NOMO-1 (cell line): ENCODE data around the gene CGNL1.

ENCODE experiments used
- DNase-seq, 2 experiments: peaks; one replicate each; lab custom pipeline; 2025; ENCODE audit not compliant: unreplicated experiment in 2 of 2; lab: John Stamatoyannopoulos, UW

The CGNL1 gene

DNA sequence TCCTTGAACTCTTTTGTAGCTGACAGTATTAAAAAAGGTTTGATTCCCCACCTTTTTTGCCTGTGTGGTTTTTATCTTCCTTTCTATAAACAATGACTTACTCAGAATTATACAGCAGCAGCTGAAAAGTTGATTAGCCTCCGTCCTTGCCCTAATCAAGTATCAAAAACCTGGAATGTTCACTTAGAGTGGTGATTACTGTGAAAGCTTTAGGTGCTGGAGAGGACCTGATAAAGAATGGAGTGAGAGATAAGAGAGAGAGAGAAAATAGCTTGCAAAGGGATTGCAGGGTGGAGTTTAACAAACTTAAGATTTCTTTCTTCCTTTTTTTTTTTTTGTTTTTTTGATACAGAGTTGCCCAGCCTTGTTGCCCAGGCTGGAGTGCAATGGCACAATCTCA lies 6.7 kb downstream of the CGNL1 start:
- no peak for DNase-seq

DNA sequence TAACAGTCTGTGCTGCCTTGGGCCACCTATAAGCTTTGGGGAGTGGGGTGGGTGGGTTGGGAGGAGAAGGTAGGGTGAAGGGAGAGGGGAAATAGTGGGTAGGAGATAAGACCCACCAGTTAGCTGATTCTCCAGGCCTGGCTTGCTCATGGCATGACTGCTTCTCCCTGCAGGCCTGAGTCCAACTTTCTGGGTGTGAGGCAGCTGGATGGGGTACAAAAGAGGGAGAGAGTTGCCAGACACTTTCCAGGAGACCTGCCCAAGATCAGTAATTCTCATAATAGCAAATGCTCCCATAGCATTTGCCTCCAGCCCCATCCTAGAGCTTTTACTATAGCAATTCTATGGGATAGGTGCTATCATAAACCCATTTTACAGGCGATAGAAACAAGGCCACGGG lies 7.7 kb downstream of the CGNL1 start:
- no peak for DNase-seq

DNA sequence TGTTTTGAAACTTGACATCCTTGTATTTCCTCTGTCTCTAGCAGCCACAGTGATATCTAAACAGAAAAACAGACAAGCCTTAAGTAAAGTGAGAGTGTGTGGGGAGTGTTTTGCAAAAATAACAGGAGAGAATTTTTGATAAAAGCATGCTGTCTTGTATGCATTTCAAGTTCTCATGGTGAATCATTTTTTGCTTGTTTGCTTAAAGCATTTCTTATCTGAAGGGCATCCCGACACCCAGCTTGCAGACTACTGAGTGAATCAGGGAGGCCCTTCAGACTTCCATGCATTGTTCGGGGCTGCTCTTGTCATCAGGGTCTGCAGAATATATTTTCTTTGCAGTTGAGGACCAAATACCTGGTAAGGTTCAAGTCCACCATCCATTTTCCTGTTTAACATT lies 8.5 kb downstream of the CGNL1 start:
- DNase-seq = no peak

DNA sequence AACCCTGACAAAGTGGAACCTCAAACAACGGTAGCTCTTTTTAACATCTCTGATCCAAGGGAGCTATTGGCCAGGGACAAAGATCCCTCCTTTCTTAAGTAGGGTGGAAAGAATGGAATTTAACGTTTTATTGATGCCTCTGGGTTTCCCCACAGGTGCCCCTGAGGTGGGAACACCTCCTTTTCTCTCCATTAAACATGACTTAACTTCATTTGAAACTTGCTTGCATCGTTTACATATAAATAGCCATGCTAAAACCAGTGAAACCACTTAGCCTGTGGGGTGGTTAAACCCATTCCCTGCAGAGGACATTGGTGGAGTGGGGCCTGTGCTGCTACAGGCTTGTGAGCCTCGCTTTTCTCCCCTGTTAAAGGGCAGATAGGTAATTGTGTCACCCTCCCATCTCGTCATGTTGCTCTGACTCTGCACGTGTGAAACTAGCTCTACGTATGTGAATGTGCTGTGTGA lies 9.7 kb downstream of the CGNL1 start:
- DNase-seq = no peak

DNA sequence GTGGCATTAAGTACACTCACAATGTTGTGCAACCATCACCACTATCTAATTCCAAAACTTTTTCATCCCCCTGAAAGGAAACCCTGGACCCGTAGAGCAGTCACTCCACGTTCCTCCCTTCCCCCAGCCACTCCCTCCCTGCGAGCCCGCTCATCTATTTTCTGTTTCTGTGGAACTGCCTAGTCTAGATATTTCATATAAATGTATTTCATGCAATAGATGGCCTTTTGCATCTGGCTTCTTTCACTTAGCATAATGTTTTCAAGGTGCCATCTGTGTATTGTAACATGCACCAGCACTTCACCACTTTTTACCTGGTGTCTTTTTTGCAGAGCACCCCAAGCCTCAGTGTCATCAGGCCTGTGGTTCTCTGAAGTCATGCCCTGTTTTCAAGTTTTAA lies 10.7 kb downstream of the CGNL1 start:
- DNase-seq = no peak

DNA sequence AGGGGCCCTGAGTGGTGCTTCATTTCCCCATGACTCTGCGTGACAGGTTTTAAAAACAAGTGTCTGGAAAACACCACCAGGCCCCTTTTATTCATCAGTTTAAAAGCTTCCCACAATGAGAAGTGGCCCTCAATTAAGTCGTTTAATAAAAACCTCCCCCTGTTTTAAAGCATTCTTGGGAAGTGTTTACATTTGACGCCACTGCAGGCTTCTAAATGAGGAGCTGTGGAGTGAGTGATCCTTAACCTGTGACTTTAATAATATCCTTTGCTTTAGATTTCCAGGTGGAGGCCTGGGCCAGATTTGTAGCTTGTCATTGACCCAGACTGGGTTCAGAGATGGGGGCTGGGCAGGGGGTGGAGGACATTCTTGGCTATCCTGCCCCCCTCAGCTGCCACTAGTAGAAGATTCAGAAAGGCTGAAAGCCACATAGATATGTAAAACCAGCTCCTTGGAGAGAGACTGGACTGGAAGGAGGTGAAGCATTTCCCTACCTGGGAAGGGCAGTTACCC lies 11.3 kb downstream of the CGNL1 start:
- DNase-seq = no peak

DNA sequence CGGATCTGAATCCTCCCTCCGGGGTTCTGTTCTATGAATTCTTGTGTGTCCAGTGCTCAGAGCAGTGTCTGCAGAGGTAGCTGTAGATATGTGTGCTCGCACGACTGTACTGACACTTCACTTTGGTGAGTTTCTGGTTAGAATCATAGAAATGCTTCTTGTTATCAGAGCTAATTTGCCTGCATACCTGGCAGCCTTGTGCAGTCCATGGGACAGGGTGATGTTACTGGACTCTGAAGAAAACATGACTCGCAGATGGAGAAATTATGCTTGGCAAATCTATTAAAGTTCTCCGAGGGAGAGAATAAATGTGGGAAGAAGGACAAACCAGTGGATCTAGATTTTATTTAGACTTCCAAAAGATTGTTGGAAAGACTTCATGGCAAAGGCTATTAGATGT lies 12.2 kb downstream of the CGNL1 start:
- no peak for DNase-seq

DNA sequence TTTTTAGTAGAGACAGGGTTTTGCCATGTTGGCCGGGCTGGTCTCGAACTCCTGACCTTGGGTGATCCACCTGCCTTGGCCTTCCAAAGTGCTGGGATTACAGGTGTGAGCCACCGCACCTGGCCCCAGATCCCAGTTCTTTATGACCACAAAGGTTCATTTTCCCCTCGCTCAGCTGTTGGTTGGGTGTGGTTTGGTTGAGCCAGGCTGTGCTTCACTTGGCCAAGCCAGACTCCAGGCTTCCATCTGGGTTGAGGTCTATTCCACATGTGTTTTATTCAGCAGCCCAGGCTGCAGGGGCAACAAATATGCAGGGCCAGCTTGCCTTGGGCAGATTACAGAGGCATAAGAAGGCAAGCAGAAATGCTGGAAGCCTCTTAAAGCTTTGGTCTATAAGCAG lies 13.7 kb downstream of the CGNL1 start:
- no peak for DNase-seq

DNA sequence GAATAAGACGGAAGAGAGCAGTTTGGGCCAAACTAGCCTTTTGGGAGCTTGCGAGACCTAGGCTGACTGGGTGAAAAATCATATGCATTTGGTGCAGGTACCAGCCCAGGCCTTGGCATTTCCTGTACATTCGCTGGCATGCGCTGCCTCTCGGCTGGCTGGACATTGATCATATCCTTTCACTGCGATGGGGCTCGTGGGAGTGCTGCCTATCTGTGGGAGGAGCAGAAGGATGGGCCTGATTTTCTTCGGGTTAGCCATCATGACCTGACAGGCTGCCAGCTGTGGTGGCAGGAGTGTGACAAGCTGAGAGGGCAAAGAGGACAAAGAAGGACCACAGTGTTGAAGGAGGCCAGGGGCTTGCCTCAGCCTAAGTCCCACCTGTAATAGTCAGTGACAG lies 14.3 kb downstream of the CGNL1 start:
- no peak for DNase-seq

DNA sequence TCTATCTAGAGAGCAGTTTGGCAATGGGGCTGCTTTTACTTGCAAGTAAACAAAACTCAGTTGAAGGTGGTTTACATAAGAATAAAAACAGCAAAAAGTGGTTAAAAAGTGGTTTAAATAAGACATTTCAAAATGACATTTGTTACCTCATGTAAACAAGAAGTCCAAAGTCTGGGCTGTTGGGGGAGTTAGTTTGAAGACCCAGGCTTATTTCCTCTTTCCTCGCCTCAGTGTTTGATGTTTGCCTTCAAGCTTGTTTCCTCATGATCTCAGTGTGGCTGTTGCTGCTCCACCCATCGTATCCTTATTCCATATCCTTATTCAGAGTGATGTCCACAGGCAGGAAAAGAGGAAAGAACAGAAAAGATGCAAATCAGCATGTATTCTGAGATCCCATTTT lies 15.2 kb downstream of the CGNL1 start:
- DNase-seq = no peak

DNA sequence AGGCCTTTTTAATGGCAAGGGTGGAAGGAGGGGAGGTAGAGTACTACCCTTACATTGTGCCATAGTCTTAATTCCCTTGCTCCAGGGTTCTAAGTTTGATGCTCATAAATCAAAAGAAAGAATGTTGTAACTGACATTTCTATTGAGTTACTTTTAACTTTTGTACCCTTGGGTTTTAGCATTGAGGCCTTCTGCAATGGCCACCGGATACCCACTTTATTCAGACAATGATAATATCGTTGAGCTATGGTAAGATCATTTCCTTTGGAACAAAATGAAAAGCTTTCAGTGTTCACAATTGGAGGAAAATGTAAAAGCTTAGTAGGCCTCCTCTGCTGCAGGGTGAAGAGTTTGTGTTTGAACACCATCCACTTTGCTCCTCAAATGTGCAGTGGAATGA lies 16.8 kb downstream of the CGNL1 start:
- DNase-seq = no peak

DNA sequence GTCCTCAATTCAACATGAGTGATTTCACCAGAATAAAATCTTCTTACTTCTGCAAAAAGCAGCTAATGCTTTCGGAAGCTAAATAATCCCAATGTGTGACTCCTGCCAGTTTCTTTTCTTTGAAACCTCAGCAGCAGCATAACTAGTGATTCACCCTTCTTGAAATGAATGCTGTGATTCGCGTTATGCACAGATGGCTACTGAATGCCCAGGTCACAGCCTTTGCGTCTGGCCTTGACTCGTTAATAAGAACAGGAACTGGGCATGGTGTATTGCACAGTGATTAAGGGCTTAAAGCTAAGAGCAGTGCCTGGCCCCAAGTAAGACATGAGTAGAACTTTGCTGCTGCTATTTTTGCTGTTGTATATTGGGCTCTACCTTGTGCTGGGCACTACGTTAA lies 19.0 kb downstream of the CGNL1 start:
- DNase-seq = peak in 1 of 2 experiments; percentile 38

DNA sequence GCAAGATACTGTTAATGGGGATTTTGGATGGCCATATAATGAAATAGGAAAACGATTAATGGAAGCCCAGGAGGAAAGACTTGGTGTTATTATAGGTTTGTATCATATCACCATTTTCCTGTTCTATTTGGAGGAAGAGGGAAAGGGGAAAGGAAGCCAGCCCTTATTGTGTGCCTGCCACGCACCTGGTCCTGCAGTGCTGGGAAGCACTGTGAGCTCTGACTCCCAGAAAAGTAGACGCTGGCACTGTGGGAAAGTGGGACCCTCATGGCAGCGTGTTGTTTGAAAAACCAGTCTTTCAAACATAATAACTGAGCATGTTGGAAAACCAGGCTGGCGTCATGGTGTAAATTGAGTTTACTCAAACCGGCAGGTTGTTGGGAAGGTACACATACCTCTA lies 22.0 kb downstream of the CGNL1 start:
- DNase-seq = no peak

DNA sequence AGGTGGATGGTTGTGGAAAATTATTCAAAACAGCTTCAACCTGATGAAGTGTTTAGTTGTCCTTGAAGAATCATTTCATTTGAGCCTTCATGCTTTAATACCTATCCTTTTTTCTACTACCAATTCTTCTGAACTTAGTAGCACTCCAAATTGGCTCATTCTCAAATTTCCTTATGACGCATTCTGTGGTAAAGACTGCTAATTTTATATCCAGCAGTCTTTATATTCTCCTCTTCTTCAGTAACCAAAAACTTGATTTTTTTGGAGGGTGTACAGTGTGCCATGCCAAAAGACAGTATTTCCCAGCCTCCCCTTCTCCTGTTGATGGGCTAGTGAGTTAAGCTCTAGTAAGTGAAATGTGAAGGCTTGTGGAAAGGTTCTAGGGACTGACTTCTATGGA lies 25.2 kb downstream of the CGNL1 start:
- DNase-seq = no peak

DNA sequence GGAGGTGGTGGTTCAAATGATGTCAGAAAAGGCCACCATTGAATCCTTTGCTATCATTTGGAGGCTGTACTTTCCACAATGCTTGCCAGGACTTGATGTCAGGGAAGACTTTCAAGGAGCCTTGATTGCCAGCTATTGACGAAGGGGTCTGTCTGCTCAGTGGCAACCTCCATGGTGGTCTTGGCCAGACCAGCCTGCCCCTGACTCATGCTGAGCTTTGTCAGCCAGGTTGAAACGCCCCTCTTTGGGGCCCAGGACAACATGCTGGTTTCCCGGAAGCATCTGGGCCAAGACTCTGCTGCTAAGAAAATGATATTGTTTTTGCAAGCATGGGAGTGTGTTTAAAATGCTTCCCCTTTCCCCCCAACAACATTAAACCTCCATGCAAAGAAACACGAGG lies 26.7 kb downstream of the CGNL1 start:
- no peak for DNase-seq

DNA sequence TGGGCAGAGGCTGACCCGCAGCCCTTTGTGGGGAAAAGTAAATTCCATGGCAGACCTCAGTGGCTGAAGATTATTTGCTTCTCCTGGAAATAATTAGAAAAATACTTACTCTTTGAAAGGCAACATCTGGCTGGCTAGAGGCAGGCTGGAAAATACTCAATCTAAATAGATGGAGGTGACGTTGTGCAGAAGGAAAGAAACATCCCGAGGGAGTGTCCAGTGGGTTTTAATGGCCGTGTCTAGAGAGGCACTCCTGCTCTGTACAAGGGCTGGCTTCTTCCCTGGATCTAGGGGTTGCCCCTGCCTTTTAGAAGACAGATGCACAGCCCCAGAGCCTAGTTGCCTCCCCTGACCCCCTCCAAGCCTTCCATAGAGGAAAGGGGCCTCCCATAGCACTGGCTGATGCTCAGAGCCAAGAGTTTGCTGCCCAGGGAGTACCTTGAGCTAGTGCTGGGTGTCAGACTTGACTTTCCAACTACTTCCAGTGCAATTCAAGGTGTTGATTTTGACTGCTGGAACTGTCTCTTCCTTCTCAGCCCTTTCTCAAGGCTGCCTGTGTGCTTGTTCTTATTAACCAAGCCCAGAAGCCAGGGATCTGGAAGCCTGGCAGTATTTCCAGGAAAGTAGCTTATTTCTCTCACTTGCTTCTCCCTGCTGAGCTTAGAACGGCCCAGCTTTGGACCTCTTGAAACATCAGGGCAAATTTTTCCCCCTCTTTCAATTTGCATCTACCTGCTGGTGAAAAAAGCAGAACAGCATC lies 27.4 kb downstream of the CGNL1 start:
- no peak for DNase-seq

DNA sequence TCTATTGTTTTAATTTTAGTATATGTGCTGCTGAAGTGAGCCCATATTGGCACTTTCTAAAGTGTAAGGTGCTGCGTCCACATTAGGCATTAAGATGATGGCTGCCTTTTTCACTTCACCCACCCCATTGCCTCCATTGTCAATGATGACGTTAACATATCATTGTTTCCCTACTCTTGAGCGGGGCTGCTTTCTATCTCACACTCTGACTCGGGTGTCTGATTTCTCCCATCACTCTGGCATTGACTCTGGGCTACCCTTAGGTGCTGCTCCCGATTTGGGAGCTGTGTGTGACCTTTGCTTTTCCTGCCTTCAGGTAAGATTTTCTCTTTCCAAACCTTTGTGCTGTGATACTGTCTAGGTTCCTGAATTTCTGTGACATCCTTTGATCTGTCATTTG lies 28.8 kb downstream of the CGNL1 start:
- no peak for DNase-seq

DNA sequence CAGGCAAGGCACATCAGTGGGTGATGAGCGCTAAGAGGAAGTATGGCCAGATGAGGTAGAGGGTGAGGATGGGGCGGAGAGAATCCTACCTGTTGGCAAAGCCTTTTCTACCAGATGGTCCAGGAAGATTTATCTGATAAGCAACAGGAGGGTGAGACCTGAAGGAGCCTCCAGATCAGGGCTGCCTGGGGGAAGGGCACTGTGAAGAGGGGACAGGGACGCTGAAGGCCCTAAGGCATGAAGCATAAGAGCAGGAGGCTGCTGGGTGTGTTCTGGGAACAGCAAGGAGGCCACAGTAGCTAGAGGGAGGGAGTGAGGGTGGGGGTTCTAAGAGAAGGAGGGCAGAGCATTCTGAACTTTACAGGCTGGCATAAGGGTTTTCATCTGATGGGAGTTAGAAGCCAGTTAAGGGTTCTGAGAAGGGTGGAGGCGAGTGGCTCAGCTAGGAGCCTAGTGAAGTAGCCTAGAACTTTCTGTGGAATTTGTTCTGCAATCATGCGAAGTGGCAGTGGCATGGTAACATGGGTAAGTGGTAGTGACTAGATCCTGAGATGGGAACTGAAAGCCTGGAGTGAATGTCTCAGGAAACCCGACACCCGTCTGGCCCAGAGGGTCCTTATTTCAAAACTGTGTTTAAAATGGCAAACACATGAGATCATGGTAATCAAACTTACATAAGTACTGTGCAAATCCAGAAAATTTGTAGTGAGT lies 29.9 kb downstream of the CGNL1 start:
- DNase-seq = no peak

DNA sequence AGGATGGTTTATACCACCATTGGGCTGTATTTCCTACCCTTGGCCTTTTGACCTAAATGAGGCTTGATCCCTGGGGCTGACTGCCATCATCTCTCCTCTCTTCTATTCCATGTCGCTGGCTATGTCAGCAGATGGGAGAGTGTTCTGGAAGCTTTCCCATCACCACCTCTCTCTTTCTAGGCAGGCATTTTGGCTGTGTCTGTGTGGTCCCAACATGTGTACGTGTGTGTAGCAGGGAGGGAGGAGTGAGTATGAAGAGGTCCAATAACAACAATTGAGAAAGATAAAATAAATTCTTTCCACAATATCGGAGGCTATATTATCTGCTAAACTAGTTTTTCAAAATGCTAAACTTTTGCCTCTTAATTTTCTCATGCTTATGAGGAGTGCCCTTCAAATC lies 34.1 kb downstream of the CGNL1 start:
- no peak for DNase-seq

DNA sequence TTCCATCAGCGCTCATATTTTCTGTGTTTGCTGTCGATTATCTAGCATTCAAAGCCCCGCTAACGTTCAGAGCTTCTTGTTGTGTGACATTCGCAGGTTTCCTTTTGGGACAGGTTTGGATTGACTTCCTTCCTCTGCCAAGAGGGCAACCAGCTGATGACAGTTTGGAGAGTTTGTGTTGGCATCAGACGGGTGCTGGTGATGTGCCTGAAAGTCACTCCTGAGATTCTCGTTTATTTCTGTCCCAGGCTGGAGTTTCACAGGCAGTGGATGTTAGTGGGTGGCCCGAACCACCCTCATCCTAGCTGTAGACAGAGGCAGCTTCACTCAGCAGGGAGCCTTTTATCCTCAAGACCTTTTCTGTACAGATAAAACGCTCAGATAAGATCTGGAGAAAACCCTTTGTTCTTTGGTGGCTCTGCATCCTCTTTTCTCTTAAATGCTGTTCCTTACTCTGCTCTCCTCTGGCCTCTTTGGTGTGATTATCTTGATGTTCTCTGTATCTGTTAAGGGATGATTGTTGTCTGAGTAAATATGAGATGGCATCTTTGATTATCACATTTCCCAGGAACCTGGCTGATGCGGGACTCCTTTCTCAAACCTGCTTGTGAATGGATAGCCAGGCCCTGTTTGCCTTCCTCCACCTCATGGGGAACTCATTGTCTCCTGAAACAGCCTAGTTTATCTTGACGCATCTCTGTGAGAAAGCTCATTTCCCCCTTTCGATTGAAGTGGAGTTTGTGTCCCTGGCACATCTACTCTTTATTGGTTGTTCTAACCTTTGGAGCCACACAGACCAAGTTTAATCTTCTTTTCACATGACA lies 35.9 kb downstream of the CGNL1 start:
- DNase-seq = no peak

DNA sequence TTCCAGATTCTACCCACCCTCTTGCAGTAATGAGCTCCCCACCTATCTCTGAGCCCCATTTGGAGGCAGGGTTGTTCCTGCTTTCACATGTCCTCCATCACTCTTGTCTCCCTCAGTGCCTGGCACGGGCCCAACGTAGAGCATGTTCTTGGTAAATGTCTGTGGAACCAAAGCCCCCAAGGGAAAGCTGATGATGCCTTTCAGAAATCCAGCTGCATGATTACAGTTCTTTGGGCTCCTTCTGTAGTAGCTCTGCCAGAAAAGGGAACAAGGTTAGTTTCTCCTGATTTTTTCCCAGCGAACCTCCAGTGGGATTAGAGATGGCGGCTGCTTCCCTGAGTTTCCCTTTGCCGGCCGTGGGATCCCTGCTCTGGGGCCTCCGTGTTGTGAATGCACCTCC lies 39.3 kb downstream of the CGNL1 start:
- no peak for DNase-seq
